Prostate gland (tissue), 2 donors: ENCODE measurements around the gene DDX39A.
"Not testable (repeated sequence)": the region's sequence is repeated elsewhere in the genome, so short reads cannot be mapped to it uniquely, and the experiment has no call there.

Experiments
- CTCF ChIP-seq, 4 experiments: fragments of 200-600 bp in 2 of 4; fragments of 450-650 bp in 2 of 4; sonication (generic) in 2 of 4; IDR thresholded peaks; 1 replicate in 3 of 4; 2 replicates in 1 of 4; pipeline ENCODE4 v1.5.1; 2016 to 2019; ENCODE audit warnings: antibody characterized with exemption in 4 of 4, mild to moderate bottlenecking in 2 of 4, moderate library complexity in 2 of 4
- POLR2A ChIP-seq: fragments of 450-650 bp; IDR thresholded peaks from one replicate; pipeline ENCODE4 v1.6.1; 2016; ENCODE audit warnings: antibody characterized with exemption, mild to moderate bottlenecking
- POLR2AphosphoS5 ChIP-seq: sonication (generic); formaldehyde crosslinking; IDR thresholded peaks from one replicate; pipeline ENCODE4 v1.6.1; 2017; ENCODE audit warnings: antibody characterized with exemption

DNA sequence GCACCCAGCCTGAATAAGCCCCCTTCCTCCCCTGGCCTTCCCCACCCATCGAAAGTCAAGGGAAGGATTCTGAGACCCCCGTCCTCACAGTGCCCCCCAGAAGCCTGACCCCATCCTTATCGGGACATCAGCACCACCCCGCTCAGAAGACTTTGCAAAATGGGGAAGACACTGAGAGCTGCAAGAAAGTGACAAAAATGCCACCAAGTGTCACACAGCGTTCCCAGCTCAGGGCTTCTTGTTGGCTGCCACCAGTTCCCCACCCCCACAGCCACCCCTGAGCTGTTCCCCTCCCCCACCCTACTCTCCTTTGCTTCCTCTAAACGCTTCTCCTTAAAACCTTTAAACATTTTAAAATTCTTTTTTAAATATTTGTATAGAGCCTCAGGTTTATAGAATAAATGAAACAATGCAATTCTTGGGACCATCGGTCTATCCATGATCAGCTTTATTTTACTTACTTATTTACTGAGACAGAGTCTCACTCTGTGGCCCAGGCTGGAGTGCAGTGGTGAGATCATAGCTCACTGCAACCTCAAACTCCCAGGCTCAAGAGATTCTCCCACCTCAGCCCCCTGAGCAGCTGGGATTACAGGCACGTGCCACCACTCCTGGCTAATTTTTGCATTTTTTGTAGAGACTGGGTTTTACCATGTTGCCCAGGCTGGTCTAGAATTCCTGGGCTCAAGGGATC lies 46.6 kb downstream of the DDX39A start:
- not testable (repeated sequence) for TF ChIP-seq POLR2A; CTCF (IDR thresholded peaks at IDR 0.05); POLR2AphosphoS5
